ENCODE measurements around the gene KRTAP4-7. TPM values are rescaled to one million over a fixed set of nuclear protein-coding genes. Genes with fewer than 3 reads are reported as not detected.
"Not testable (repeated sequence)": the region's sequence is repeated elsewhere in the genome, so short reads cannot be mapped to it uniquely, and the experiment has no call there.

Gene KRTAP4-7
- total RNA-seq, 1 experiment from 2014 or later, result not detected

- TF ChIP-seq CTCF (IDR thresholded peaks at IDR 0.05; ENCODE audit: insufficient read depth in 1 of 2, low read depth in 1 of 2, low read length in 1 of 2, severe bottlenecking in 1 of 2, unreplicated experiment in 1 of 2), result no peak
- no TSS peak for BruUV-seq (replicated peaks)
- Mint-ChIP-seq H3K36me3 (ENCODE audit: insufficient read depth, unreplicated experiment) (no peaks in the 10 kb centered on the region), H3K27ac (ENCODE audit: unreplicated experiment) (no peak overlapping the region), H3K27me3 (ENCODE audit: insufficient read depth, unreplicated experiment) (no peaks in the 10 kb centered on the region), H3K4me1 (ENCODE audit: low read depth, unreplicated experiment) (no peaks in the 10 kb centered on the region), H3K4me3 (ENCODE audit: unreplicated experiment) (no peak overlapping the region), H3K9me3 (ENCODE audit: unreplicated experiment) (peaks cover 23% of the 10 kb centered on the region)
- Histone ChIP-seq H3K9me3 (peaks cover 10% of the 10 kb centered on the region), H3K36me3 (ENCODE audit: control insufficient read depth, insufficient read depth, low read length) (no peaks in the 10 kb centered on the region), H3K4me3 (ENCODE audit: low read depth, low read length) (no peak overlapping the region), H3K27me3 (replicated peaks; ENCODE audit: control insufficient read depth, insufficient read depth, low read length) (no peaks in the 10 kb centered on the region), H3K4me1 (peaks cover 8% of the 10 kb centered on the region)
- CTCF ChIA-PET, result no interaction called here
- intact Hi-C loops (cut with micrococcal nuclease; ENCODE audit: unreplicated experiment), result no loop called here
- DNase-seq, result no peak
- POLR2A ChIA-PET, result no interaction called here
These were observed 41.0 kb upstream of the KRTAP4-7 start for GRCh38 chr17:41042953-41043352.

- intact Hi-C loops (cut with micrococcal nuclease; ENCODE audit: unreplicated experiment), result not testable (repeated sequence)
- CTCF ChIA-PET, result interaction anchor here (1.1 kb wide), 1 partner anchor 137 kb away, joined by 3 read pairs; no protein-coding TSS in a partner anchor
These were observed 37.0 kb upstream of the KRTAP4-7 start, which contains the start of gene KRTAP2-1 for GRCh38 chr17:41046735-41047465. Gene KRTAP2-1, minus strand, starts transcription at chr17:41047316. Its CDS starts 49 bp downstream, at chr17:41047267.

GRCh38 chr17:41048441-41048840, 35.5 kb upstream of the KRTAP4-7 start:
- Mint-ChIP-seq H3K9me3 (ENCODE audit: unreplicated experiment) (peaks cover 12% of the 10 kb centered on the region), H3K27ac (ENCODE audit: unreplicated experiment) (peak overlapping the region; percentile 91), H3K36me3 (ENCODE audit: insufficient read depth, unreplicated experiment) (peaks cover 5% of the 10 kb centered on the region), H3K4me3 (ENCODE audit: unreplicated experiment) (peak overlapping the region; percentile 58), H3K4me1 (ENCODE audit: low read depth, unreplicated experiment) (peaks cover 19% of the 10 kb centered on the region), H3K27me3 (ENCODE audit: insufficient read depth, unreplicated experiment) (no peaks in the 10 kb centered on the region)
- ChIA-PET CTCF (interaction anchor here (0.7 kb wide), 1 partner anchor 11 kb away, joined by 7 read pairs; no protein-coding TSS in a partner anchor), POLR2A (interaction anchor here (1.8 kb wide), 1 partner anchor 11 kb away, joined by 8 read pairs; no protein-coding TSS in a partner anchor)
- H3K4me1 ChIP-seq, result peaks cover 25% of the 10 kb centered on the region
- DNase-seq, result peak; percentile 48 to 65
- no TSS peak for BruUV-seq (replicated peaks)
- intact Hi-C loops (cut with micrococcal nuclease; ENCODE audit: unreplicated experiment), result loop anchor here (1.0 kb wide), 1 partner anchor 39 kb away; the partner anchor contains the start of gene KRTAP3-1
- H3K9me3 ChIP-seq, result peaks cover 13% of the 10 kb centered on the region
- H3K36me3 ChIP-seq (ENCODE audit: control insufficient read depth, insufficient read depth, low read length), result no peaks in the 10 kb centered on the region
- H3K4me3 ChIP-seq (ENCODE audit: low read depth, low read length), result no peak overlapping the region
- TF ChIP-seq CTCF (IDR thresholded peaks at IDR 0.05; ENCODE audit: insufficient read depth in 1 of 2, low read depth in 1 of 2, low read length in 1 of 2, severe bottlenecking in 1 of 2, unreplicated experiment in 1 of 2), result no peak
- no peaks in the 10 kb centered on the region for H3K27me3 ChIP-seq (replicated peaks; ENCODE audit: control insufficient read depth, insufficient read depth, low read length)

More at GRCh38 chr17:41046735-41047465, 37.0 kb upstream of the KRTAP4-7 start, which contains the start of gene KRTAP2-1:
- POLR2A ChIA-PET, result interaction anchor here (0.6 kb wide), 1 partner anchor 137 kb away, joined by 3 read pairs; no protein-coding TSS in a partner anchor
- not testable (repeated sequence) for H3K36me3 Mint-ChIP-seq (ENCODE audit: insufficient read depth, unreplicated experiment); H3K27me3 Mint-ChIP-seq (ENCODE audit: insufficient read depth, unreplicated experiment); BruUV-seq (replicated peaks); H3K36me3 ChIP-seq (ENCODE audit: control insufficient read depth, insufficient read depth, low read length); H3K27me3 ChIP-seq (replicated peaks; ENCODE audit: control insufficient read depth, insufficient read depth, low read length); H3K4me3 ChIP-seq (ENCODE audit: low read depth, low read length); DNase-seq; H3K9me3 ChIP-seq
- Mint-ChIP-seq H3K4me3 (ENCODE audit: unreplicated experiment) (peak within 1 kb of the TSS; percentile 58), H3K27ac (ENCODE audit: unreplicated experiment) (peak within 1 kb of the TSS; percentile 91), H3K9me3 (ENCODE audit: unreplicated experiment) (peaks cover 23% of the 10 kb centered on the region), H3K4me1 (ENCODE audit: low read depth, unreplicated experiment) (peaks cover 19% of the 10 kb centered on the region)
- peaks cover 25% of the 10 kb centered on the region for H3K4me1 ChIP-seq

Measured in Caco-2 (cell line).